NCI-H1694 treated with DMSO at 0.1 percent for 48 hours (cell line): ENCODE measurements around the gene MAGEB5.
"Not testable (repeated sequence)": the region's sequence is repeated elsewhere in the genome, so short reads cannot be mapped to it uniquely, and the experiment has no call there.

Experiments
- DNase-seq: peaks from one replicate; lab custom pipeline; 2025; lab: John Stamatoyannopoulos, UW

MAGEB5 gene

DNA sequence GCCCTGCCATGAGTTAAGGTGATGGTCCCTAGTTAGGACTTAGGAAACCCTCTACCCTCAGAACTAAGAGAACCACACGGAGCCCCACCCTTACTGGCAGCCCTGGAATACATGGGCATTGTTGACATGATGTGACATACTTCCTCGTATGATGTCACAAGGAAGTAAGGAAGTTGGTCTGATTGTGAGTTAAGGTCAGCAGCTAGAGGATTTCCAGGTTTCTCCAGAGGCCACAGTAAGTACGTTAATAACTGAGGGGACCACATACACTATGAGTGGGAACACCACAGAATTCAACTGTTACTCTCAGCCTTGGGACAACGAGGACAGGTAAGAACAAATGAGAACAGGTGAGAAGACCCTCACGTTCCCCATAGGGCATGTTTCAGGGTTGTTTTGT, at the start of gene MAGEB5:
Gene MAGEB5 (plus strand): TSS at position 301 of the 400 bp plus-strand sequence. CDS start 1,133 bp downstream, outside the sequence.
- DNase-seq: no peak

GRCh38 chrX:26192204-26192603, 23.8 kb upstream of the MAGEB5 start, which contains the start of gene MAGEB6:
Gene MAGEB6, plus strand, starts transcription at chrX:26192440. Its CDS starts 1,407 bp downstream, at chrX:26193847.
- DNase-seq: no peak

GRCh38 chrX:26203561-26203960, 12.4 kb upstream of the MAGEB5 start:
- no peak for DNase-seq

DNA sequence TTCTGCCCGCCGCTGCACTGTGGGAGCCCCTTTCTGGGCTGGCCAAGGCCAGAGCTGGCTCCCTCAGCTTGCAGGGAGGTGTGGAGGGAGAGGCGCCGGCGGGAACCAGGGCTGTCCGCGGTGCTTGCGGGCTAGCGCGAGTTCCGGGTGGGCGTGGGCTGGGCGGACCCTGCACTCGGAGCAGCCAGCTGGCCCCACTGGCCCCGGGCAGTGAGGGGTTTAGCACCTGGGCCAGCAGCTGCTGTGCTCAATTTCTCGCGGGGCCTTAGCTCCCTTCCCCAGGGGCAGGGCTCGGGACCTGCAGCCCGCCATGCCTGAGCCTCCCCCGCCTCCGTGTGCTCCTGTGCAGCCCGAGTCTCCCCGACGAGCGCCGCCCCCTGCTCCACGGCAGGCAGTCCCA, 11.3 kb upstream of the MAGEB5 start:
- DNase-seq: not testable (repeated sequence)

DNA sequence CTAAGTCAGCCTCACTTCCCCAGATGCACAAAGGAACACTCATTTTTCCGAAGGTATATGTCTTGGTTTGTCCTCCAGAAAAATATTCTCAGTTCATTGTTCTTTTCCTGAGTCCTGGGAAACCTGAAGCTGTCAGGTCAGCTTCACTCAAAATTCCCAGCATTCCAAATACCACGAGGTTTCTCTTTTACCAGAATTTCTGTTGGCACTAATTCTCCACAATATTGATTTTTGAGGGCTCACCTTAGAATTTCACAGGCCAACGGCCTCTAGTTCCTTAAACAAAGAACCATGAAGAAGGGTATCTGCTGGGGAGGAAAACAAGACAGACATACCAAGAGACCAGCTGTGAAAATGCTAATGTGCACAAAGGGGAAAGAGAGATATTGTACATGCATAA, 8.0 kb upstream of the MAGEB5 start:
- no peak for DNase-seq

GRCh38 chrX:26219351-26219750, 3.4 kb downstream of the MAGEB5 start:
- no peak for DNase-seq

GRCh38 chrX:26234177-26234576, 18.2 kb downstream of the MAGEB5 start:
- DNase-seq: no peak

GRCh38 chrX:26253526-26253925, 37.6 kb downstream of the MAGEB5 start:
- DNase-seq: no peak

- DNase-seq: no peak
Observed at GRCh38 chrX:26254436-26254835, 38.5 kb downstream of the MAGEB5 start.

DNA sequence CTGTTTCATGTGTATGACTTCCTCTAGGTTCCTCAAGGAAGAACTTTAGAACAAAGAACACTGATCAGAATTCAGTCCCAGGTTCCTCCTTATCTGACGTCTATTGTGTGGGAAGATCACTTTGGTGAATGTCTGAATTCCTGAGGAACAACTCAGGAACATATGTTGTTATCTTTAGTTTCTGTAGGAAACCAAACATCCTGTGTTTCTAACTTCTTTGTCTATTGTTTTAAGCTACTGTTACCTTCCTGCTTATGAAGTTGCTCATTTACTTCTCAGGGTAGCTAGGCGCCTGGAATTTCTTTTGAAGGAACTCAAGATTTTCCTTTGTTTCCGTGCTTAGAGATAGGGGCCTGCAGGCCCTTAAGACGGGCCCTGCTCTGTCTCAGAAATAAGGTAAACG, 46.2 kb downstream of the MAGEB5 start:
- no peak for DNase-seq
